Small intestine (tissue), 7 donors: ENCODE measurements around the gene GLTP. TPM values are rescaled to one million over a fixed set of nuclear protein-coding genes. Genes with fewer than 3 reads are reported as not detected.

Experiments used
- DNase-seq, 2 donors: peaks; one replicate each; pipeline versions ENCODE4 v3.0.0 to v3.0.0-alpha.2; 2013
- FAIRE-seq: peaks from 2 replicates; lab custom pipeline; 2012; peaks lifted over from hg19 to GRCh38; lab: Jason Lieb, UNC
- H3K27ac ChIP-seq, 3 donors: one replicate each; pipeline ENCODE4 v1.5.1; 2013; ENCODE audit warnings: low read length in 2 of 3, mild to moderate bottlenecking in 2 of 3, control low read depth in 1 of 3, inconsistent platforms in 1 of 3, low read depth in 1 of 3, moderate library complexity in 1 of 3
- H3K27me3 ChIP-seq, 3 donors: one replicate each; pipeline ENCODE4 v1.6.1; 2013; ENCODE audit warnings: low read length in 3 of 3, inconsistent platforms in 1 of 3; ENCODE audit not compliant: control insufficient read depth in 3 of 3, insufficient read depth in 3 of 3
- H3K36me3 ChIP-seq, 3 donors: one replicate each; pipeline ENCODE4 v1.6.1; 2013; ENCODE audit warnings: low read length in 3 of 3, inconsistent platforms in 1 of 3, low read depth in 1 of 3, mild to moderate bottlenecking in 1 of 3, moderate library complexity in 1 of 3; ENCODE audit not compliant: control insufficient read depth in 3 of 3, insufficient read depth in 2 of 3
- H3K4me1 ChIP-seq, 3 donors: one replicate each; pipeline ENCODE4 v1.6.1; 2013; ENCODE audit warnings: low read length in 2 of 3, inconsistent platforms in 1 of 3, low read depth in 1 of 3, mild to moderate bottlenecking in 1 of 3, moderate library complexity in 1 of 3; ENCODE audit not compliant: control insufficient read depth in 3 of 3, insufficient read depth in 2 of 3
- H3K4me3 ChIP-seq, 3 donors: one replicate each; pipeline ENCODE4 v1.5.1; 2013; ENCODE audit warnings: low read length in 3 of 3, control low read depth in 1 of 3, inconsistent platforms in 1 of 3, low read depth in 1 of 3, mild to moderate bottlenecking in 1 of 3, moderate library complexity in 1 of 3
- H3K9me3 ChIP-seq, 2 donors: one replicate each; pipeline ENCODE4 v1.6.1; 2013; ENCODE audit warnings: low read depth in 1 of 2, low read length in 1 of 2; ENCODE audit not compliant: control insufficient read depth in 2 of 2, insufficient read depth in 1 of 2
- whole genome bisulfite sequencing, 3 donors: extraction: QIAGEN DNeasy Blood & Tissue Kit; methylation state at CpG; one replicate each; pipeline ENCODE4 v1.1.7; 2013; 5-methylcytosine and 5-hydroxymethylcytosine counted together
- polyA plus RNA-seq, 4 donors: library from polyadenylated mRNA; stranded (reverse) in 3 of 4; unstranded in 1 of 4; fragments of 200-250 nt in 3 of 4; fragments of 120-200 nt in 1 of 4; gene quantifications; one replicate each; pipeline versions ENCODE4 v1.2.1 to v1.2.3, GENCODE V29; 2013
- donor health status: healthy with polysubstance abuse.
- donor health status: control.
- donor health status: control.
- donor health status: Bipolar disorder and iron deficiency.
- donor health status: healthy.

Gene GLTP
- polyA plus RNA-seq, 4 donors, result 16.6 to 35.5 (median 32.1) TPM

DNA sequence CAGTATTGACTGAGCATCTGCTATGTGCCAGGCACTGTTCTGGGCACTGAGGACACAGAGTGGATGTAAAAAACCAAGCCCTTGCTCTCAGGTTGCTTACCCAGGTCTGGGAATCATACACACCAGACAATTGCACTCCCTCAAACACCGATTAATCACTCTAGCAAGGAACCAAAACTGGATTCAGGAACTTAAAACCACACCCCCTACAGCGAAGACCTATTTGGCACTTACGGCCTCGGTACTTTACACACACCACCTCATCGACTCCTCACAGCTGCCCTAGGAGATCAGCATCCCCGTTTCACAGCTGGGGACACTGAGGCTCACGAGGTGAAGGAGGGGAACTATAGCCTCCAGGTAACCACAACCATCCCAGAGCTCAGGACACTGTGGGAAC, 1.6 kb downstream of the GLTP start:
- Histone ChIP-seq H3K27me3 (no peaks in the 10 kb centered on the region), H3K36me3 (no peaks in the 10 kb centered on the region), H3K4me3 (peak overlapping the region in 2 of 3 donors; percentile 57 to 88), H3K27ac (no peak overlapping the region), H3K9me3 (no peaks in the 10 kb centered on the region), H3K4me1 (peaks cover 0 to 33% (median 14%) of the 10 kb centered on the region in 3 donors)
- WGBS, 3 donors, result 64 to 67% (median 66%) methylated on average over 7 of the region's 7 CpGs
- no peak for FAIRE-seq
- no peak for DNase-seq

GRCh38 chr12:109878247-109878625, 2.1 kb downstream of the GLTP start:
- Histone ChIP-seq H3K4me3 (no peak overlapping the region), H3K4me1 (peaks cover 0 to 29% (median 14%) of the 10 kb centered on the region in 3 donors), H3K36me3 (no peaks in the 10 kb centered on the region), H3K9me3 (no peaks in the 10 kb centered on the region), H3K27me3 (no peaks in the 10 kb centered on the region), H3K27ac (no peak overlapping the region)
- FAIRE-seq, result no peak
- 87 to 95% (median 91%) methylated on average over 3 of the region's 3 CpGs for WGBS, 3 donors
- no peak for DNase-seq

- H3K27me3 ChIP-seq, result no peaks in the 10 kb centered on the region
- no peaks in the 10 kb centered on the region for H3K9me3 ChIP-seq
- DNase-seq (no peak), FAIRE-seq (no peak)
- H3K4me3 ChIP-seq, result no peak overlapping the region
- no peak overlapping the region for H3K27ac ChIP-seq
- WGBS, 3 donors, result 73 to 82% (median 80%) methylated on average over 10 of the region's 10 CpGs
- H3K36me3 ChIP-seq, result no peaks in the 10 kb centered on the region
- H3K4me1 ChIP-seq, result peaks cover 0 to 25% (median 14%) of the 10 kb centered on the region in 3 donors
These were observed 2.7 kb downstream of the GLTP start for GRCh38 chr12:109877504-109878246.

DNA sequence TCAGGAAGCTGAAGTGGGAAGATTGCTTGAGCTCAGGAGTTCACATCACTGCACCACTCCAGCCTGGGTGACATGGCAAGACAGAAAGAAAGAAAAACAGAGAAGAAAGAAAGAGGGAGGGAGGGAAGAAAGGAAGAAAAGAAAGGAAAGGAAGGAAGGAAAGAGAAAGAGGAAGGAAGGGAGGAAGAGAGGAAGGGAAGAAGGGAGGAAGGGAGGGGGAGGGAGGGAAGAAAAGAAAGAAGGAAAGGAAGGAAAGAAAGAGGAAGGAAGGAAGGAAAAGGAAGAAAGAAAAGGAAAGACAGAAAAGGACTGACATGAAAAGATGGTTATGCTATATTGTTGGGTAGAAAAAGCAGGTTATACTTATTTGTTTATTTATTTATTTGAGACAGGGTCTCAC, 3.9 kb downstream of the GLTP start:
- Histone ChIP-seq H3K27ac (no peak overlapping the region), H3K36me3 (peaks cover 0 to 4% (median 0%) of the 10 kb centered on the region in 3 donors), H3K9me3 (no peaks in the 10 kb centered on the region), H3K4me3 (no peak overlapping the region), H3K4me1 (peaks cover 3 to 35% (median 14%) of the 10 kb centered on the region in 3 donors), H3K27me3 (no peaks in the 10 kb centered on the region)
- FAIRE-seq (no peak), DNase-seq (no peak)

DNA sequence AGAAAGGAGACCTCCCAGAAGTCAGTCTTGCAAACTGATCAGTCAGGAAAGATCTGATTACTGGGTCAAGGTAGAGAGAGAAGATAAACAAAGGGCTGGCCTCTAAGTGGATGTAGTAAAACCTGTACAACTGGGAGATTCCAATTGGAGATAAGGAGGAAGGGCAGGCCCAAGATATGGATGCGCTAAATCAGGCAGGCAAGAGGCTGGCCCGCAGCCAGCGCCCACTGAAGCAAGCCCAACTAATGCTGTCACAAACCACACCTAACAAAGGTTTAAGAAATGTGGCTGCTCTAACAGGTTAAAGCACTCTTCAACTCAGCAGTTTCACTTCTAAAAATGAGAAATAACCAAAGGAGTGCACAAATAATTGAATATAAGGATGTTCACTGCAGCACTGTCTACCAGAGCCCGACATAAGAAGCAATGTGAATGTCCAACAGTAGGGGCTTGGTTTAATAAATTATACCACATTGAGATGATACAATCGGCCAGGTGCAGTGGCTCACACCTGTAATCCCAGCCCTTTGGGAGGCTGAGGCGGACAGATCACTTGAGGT, 4.7 kb downstream of the GLTP start:
- Histone ChIP-seq H3K27me3 (no peaks in the 10 kb centered on the region), H3K4me1 (peaks cover 4 to 34% (median 14%) of the 10 kb centered on the region in 3 donors), H3K36me3 (peaks cover 0 to 4% (median 0%) of the 10 kb centered on the region in 3 donors), H3K4me3 (no peak overlapping the region), H3K27ac (no peak overlapping the region), H3K9me3 (no peaks in the 10 kb centered on the region)
- FAIRE-seq, result no peak
- DNase-seq, result peak; percentile 24 to 57
- 37 to 60% (median 44%) methylated on average over 6 of the region's 6 CpGs for WGBS, 3 donors

DNA sequence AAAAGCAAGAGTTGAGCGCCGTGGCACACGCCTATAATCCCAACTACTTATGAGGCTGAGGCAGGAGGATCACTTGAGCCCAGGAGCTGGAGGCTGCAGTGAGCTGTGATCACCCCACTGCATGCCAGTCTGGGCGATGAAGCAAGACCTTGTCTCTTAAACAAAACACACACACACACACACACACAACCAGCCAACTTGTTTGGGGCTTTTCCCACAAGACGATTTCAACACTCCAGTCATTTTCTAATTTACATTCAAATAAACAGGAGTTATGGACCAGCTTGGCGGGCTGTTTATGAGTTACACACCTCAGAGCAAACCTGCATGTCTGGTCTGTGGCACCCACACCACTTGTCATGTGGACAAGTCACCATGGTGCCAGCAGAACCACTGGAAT, 6.7 kb downstream of the GLTP start:
- no peak for FAIRE-seq
- Histone ChIP-seq H3K4me1 (peaks cover 4 to 25% (median 8%) of the 10 kb centered on the region in 3 donors), H3K27me3 (no peaks in the 10 kb centered on the region), H3K9me3 (no peaks in the 10 kb centered on the region), H3K4me3 (no peak overlapping the region), H3K27ac (no peak overlapping the region), H3K36me3 (peaks cover 0 to 4% (median 0%) of the 10 kb centered on the region in 3 donors)
- 91 to 96% (median 95%) methylated on average over 6 of the region's 6 CpGs for WGBS, 3 donors
- no peak for DNase-seq

DNA sequence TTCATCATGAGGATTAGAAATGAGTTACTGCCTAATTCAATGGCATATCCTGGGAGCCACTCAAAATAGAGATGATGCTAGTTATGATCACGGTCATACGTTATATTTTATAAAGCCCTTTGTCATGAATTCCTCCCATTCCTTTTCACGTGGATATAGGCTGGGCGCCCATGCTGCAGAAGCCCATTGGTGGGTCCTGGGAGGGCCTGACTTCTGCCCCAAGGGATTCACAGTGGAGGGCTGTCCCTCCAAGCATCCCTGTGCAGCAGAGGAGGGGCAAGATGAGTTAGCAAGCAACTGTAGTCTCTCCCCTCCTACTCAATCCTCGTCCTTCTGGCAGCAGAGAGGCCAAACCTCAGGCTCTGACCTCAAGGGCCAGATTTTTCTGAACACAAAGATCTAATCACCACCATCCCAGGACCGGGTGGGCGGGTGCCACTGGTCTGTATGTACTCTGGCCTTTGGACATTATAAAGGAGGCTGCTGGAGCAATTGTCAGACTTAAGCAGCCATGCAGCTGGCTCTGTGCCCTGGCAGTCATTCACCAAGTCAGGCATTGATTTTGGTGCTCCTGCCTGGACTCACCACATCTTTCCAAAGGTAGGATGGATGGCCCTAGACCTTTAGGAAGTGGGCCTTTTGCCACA, 8.6 kb downstream of the GLTP start:
- peak overlapping the region in 2 of 3 donors; percentile 26 to 56 for H3K27ac ChIP-seq
- no peaks in the 10 kb centered on the region for H3K9me3 ChIP-seq
- H3K36me3 ChIP-seq, result peaks cover 0 to 4% (median 0%) of the 10 kb centered on the region in 3 donors
- H3K27me3 ChIP-seq, result no peaks in the 10 kb centered on the region
- FAIRE-seq (no peak), DNase-seq (peak; percentile 78 to 88)
- H3K4me3 ChIP-seq, result no peak overlapping the region
- 42 to 68% (median 49%) methylated on average over 7 of the region's 7 CpGs for WGBS, 3 donors
- H3K4me1 ChIP-seq, result peaks cover 4 to 20% (median 4%) of the 10 kb centered on the region in 3 donors

GRCh38 chr12:109870648-109871047, 9.7 kb downstream of the GLTP start:
- H3K36me3 ChIP-seq, result peaks cover 0 to 4% (median 0%) of the 10 kb centered on the region in 3 donors
- DNase-seq (no peak), FAIRE-seq (no peak)
- no peaks in the 10 kb centered on the region for H3K9me3 ChIP-seq
- 67 to 88% (median 76%) methylated on average over 2 of the region's 2 CpGs for WGBS, 3 donors
- H3K27ac ChIP-seq, result no peak overlapping the region
- H3K4me3 ChIP-seq, result no peak overlapping the region
- peaks cover 4 to 16% (median 4%) of the 10 kb centered on the region in 3 donors for H3K4me1 ChIP-seq
- no peaks in the 10 kb centered on the region for H3K27me3 ChIP-seq
